ENCODE data around the gene UQCRHL.

DNA sequence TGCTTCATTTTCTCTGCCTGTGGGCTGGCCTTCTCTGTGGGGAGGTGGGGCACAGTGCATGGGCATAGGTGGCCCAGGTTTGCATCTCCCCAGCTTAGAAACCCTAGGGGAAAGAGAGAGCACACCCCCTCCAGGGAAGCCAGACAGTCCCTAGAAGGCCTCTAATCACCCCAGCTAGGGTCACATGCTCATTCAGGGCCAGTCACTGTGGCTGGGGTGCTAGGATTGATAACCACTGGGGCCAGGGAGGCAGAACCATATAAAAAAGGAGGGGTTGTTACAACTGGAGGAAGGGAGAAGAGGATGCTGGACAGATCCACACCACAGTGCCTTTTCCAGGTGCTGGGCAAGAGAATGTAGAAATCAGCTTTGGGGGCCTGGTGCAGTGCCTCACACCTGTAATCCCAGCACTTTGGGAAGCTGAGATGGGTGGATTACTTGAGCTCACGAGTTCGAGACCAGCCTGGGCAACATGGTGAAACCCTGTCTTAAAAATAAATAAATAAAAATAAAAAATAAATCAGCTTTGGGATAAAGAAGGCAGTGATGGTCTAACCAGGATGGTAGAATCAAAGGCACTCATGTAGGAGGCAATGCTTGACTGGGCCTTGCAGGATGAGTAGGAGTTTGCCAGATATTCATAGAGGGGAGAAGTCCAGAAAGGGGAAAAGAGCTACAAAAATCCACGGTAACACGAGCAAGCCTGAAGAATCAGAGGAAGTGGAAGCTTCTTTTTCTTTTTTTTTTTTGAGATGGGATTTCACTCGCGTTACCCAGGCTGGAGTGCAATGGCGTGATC, 29.3 kb downstream of the UQCRHL start:
- no peak for TF ChIP-seq CEBPB (IDR thresholded peaks at IDR 0.05)
- TF ChIP-seq, protein P1, sequence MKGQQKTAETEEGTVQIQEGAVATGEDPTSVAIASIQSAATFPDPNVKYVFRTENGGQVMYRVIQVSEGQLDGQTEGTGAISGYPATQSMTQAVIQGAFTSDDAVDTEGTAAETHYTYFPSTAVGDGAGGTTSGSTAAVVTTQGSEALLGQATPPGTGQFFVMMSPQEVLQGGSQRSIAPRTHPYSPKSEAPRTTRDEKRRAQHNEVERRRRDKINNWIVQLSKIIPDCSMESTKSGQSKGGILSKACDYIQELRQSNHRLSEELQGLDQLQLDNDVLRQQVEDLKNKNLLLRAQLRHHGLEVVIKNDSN (IDR thresholded peaks at IDR 0.05), result no peak
